Stomach (tissue), 9 donors: ENCODE results near the gene RSRC2. TPM values are rescaled to one million over a fixed set of nuclear protein-coding genes. Genes with fewer than 3 reads are reported as not detected.

Experiments
- DNase-seq, 2 donors: peaks; one replicate each; pipeline versions ENCODE4 v3.0.0 to v3.0.0-alpha.2; 2013 to 2019
- H3K27ac ChIP-seq, 5 donors: fragments of 200-600 bp in 4 of 5; sonication (generic) in 4 of 5; one replicate each; pipeline ENCODE4 v1.5.1; 2013 to 2019; ENCODE audit warnings: mild to moderate bottlenecking in 1 of 5, moderate library complexity in 1 of 5
- H3K27me3 ChIP-seq, 3 donors: fragments of 200-600 bp; sonication (generic); one replicate each; pipeline ENCODE4 v1.5.1; 2017 to 2019; ENCODE audit warnings: mixed run types in 1 of 3
- H3K36me3 ChIP-seq, 4 donors: fragments of 200-600 bp; sonication (generic); 1 replicate in 3 of 4; 2 replicates in 1 of 4; pipeline ENCODE4 v1.5.1; 2016 to 2019
- H3K4me1 ChIP-seq, 4 donors: fragments of 200-600 bp; sonication (generic); one replicate each; pipeline ENCODE4 v1.5.1; 2016 to 2019
- H3K4me3 ChIP-seq, 4 donors: fragments of 200-600 bp; sonication (generic) in 3 of 4; one replicate each; pipeline ENCODE4 v1.5.1; 2016 to 2019; ENCODE audit warnings: mild to moderate bottlenecking in 1 of 4
- H3K9me3 ChIP-seq, 4 donors: fragments of 200-600 bp; sonication (generic); one replicate each; pipeline ENCODE4 v1.5.1; 2016 to 2019
- CTCF ChIP-seq, 7 experiments: fragments of 450-650 bp in 4 of 7; fragments of 200-600 bp in 3 of 7; sonication (generic) in 3 of 7; IDR thresholded peaks; one replicate each; pipeline ENCODE4 v1.5.1; 2016 to 2019; ENCODE audit warnings: antibody characterized with exemption in 7 of 7, control low read depth in 2 of 7, mild to moderate bottlenecking in 1 of 7
- EP300 ChIP-seq: sonication (generic); formaldehyde crosslinking; IDR thresholded peaks from one replicate; pipeline ENCODE4 v1.6.1; 2017; ENCODE audit warnings: antibody characterized with exemption
- POLR2A ChIP-seq, 4 donors: fragments of 450-650 bp; IDR thresholded peaks; one replicate each; pipeline ENCODE4 v1.6.1; 2016; ENCODE audit warnings: antibody characterized with exemption in 4 of 4, control low read depth in 2 of 4, mild to moderate bottlenecking in 1 of 4, moderate library complexity in 1 of 4
- POLR2AphosphoS5 ChIP-seq, 3 donors: sonication (generic); formaldehyde crosslinking; IDR thresholded peaks; one replicate each; pipeline ENCODE4 v1.6.1; 2016; ENCODE audit warnings: antibody characterized with exemption in 3 of 3
- WGBS, 5 donors: extraction: QIAGEN DNeasy Blood & Tissue Kit in 3 of 5; methylation state at CpG; one replicate each; pipeline versions ENCODE4 v1.1.5 to v1.1.7; 2013 to 2018; 5-methylcytosine and 5-hydroxymethylcytosine counted together
- intact Hi-C: fragments of 100-400 bp; cut with DNase I; formaldehyde crosslinking; loops from one replicate; pipeline ENCODE4 v1.15.1; 2023; ENCODE audit warnings: low total_unique reads
- polyA plus RNA-seq, 3 donors: library from polyadenylated mRNA; stranded (reverse); fragments of 200-250 nt; gene quantifications; one replicate each; pipeline ENCODE4 v1.2.3, GENCODE V29; 2013
- small RNA-seq, 4 donors: library from RNA; depleted of rRNA; stranded (forward); fragments of <200 nt; gene quantifications; one replicate each; pipeline ENCODE3, GENCODE V24; 2016
- total RNA-seq, 5 donors: library from RNA; depleted of rRNA; stranded (reverse); fragments of >200 nt; gene quantifications; one replicate each; pipeline versions ENCODE4 v1.1.0 to v1.2.3, GENCODE V29; 2014 to 2016
- donor health status: healthy with polysubstance abuse.
- donor health status: Bipolar disorder and iron deficiency.
- donor health status: healthy.

The RSRC2 gene
- total and polyA plus RNA-seq, 8 donors = 28.0 to 234 (median 55.2) TPM

- no peak for DNase-seq
- Histone ChIP-seq H3K27ac (no peak overlapping the region), H3K36me3 (no peaks in the 10 kb centered on the region), H3K27me3 (no peaks in the 10 kb centered on the region), H3K4me3 (no peak overlapping the region), H3K9me3 (no peaks in the 10 kb centered on the region), H3K4me1 (peaks cover 0 to 4% (median 0%) of the 10 kb centered on the region in 4 donors)
- 58 to 83% (median 77%) methylated on average over 6 of the region's 6 CpGs for WGBS, 5 donors
- intact Hi-C loops = no loop called here
- no peak for TF ChIP-seq EP300
- TF ChIP-seq CTCF (IDR thresholded peaks at IDR 0.05) = no peak
- no peak for TF ChIP-seq POLR2AphosphoS5 (IDR thresholded peaks at IDR 0.05)
- TF ChIP-seq POLR2A (IDR thresholded peaks at IDR 0.05) = no peak
Measured at GRCh38 chr12:122454739-122455138, 72.0 kb downstream of the RSRC2 start.

DNA sequence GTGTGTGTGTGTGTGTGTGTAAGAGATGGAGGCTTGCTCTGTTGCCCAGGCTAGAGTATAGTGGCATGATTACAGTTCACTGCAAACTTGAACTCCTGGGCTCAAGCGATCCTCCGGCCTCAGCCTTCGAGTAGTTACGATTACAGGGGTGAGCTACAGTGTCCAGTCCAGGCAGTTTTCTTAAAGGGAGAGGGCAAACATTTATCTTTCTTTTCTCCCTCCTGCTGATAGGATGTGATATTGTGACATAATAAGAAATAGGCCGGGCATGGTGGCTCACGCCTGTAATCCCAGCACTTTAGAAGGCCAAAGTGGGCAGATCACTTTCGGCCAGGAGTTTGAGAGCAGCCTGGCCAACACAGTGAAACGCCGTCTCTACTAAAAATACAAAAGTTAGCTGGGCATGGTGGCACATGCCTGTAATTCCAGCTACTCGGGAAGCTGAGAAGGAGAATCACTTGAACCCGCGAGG, 72.5 kb downstream of the RSRC2 start:
- DNase-seq = no peak
- H3K4me1 ChIP-seq = peaks cover 0 to 4% (median 0%) of the 10 kb centered on the region in 4 donors
- no peak overlapping the region for H3K27ac ChIP-seq
- H3K4me3 ChIP-seq = no peak overlapping the region
- TF ChIP-seq POLR2AphosphoS5 (IDR thresholded peaks at IDR 0.05) = no peak
- no peak for TF ChIP-seq POLR2A (IDR thresholded peaks at IDR 0.05)
- TF ChIP-seq EP300 = no peak
- no peak for TF ChIP-seq CTCF (IDR thresholded peaks at IDR 0.05)
- no peaks in the 10 kb centered on the region for H3K27me3 ChIP-seq
- intact Hi-C loops = no loop called here
- H3K9me3 ChIP-seq = no peaks in the 10 kb centered on the region
- no peaks in the 10 kb centered on the region for H3K36me3 ChIP-seq
- WGBS, 5 donors = 81 to 91% (median 89%) methylated on average over 12 of the region's 12 CpGs

Small RNAs within 50 kb of the gene (small RNA-seq; reads per million reads assigned to genes)
- gene AC026333.1 = 0 reads per million in 4 donors
- 0 reads per million in 4 donors for gene RF00411

Other genes starting within 250 kb of the RSRC2 start
- 100 to 1,000 TPM in 1 of 5 donors, 10 to 100 TPM in 4; 66.6 to 133 (median 87.5) TPM for gene CLIP1, start 104.3 kb downstream of the RSRC2 start, total RNA-seq
- 10 to 100 TPM; 16.0 to 16.7 (median 16.2) TPM for gene CLIP1, start 104.3 kb downstream of the RSRC2 start, polyA plus RNA-seq
- gene ZCCHC8, start 26.0 kb downstream of the RSRC2 start, total RNA-seq = 100 to 1,000 TPM in 1 of 5 donors, 10 to 100 TPM in 4; 14.3 to 110 (median 21.9) TPM
- gene ZCCHC8, start 26.0 kb downstream of the RSRC2 start, polyA plus RNA-seq = 10 to 100 TPM in 1 of 3 donors, 1 to 10 TPM in 2; 7.8 to 22.4 (median 8.9) TPM
- 10 to 100 TPM in 4 of 5 donors, 1 to 10 TPM in 1; 6.1 to 47.0 (median 24.2) TPM for gene KNTC1, start 313 bp upstream of the RSRC2 start, total RNA-seq
- 10 to 100 TPM in 1 of 3 donors, 1 to 10 TPM in 2; 2.4 to 16.6 (median 3.0) TPM for gene KNTC1, start 313 bp upstream of the RSRC2 start, polyA plus RNA-seq
- under 1 TPM in 2 of 5 donors, not detected in 3; 0.18 to 0.58 TPM for gene HCAR2, start 176.4 kb upstream of the RSRC2 start, total RNA-seq
- gene HCAR2, start 176.4 kb upstream of the RSRC2 start, polyA plus RNA-seq = 1 to 10 TPM; 2.6 to 8.2 (median 3.1) TPM
- 1 to 10 TPM in 2 of 5 donors, under 1 TPM in 1, not detected in 2; 0.37 to 1.8 (median 1.8) TPM for gene HCAR3, start 189.9 kb upstream of the RSRC2 start, total RNA-seq
- gene HCAR3, start 189.9 kb upstream of the RSRC2 start, polyA plus RNA-seq = 1 to 10 TPM in 2 of 3 donors, not detected in 1; 1.2 to 8.3 TPM
- gene HCAR1, start 203.9 kb upstream of the RSRC2 start, total RNA-seq = 1 to 10 TPM in 2 of 5 donors, under 1 TPM in 1, not detected in 2; 0.45 to 2.0 (median 1.2) TPM
- gene HCAR1, start 203.9 kb upstream of the RSRC2 start, polyA plus RNA-seq = 1 to 10 TPM; 1.2 to 2.3 (median 2.1) TPM
- gene DENR, start 225.9 kb upstream of the RSRC2 start, total RNA-seq = 10 to 100 TPM in 4 of 5 donors, 1 to 10 TPM in 1; 4.1 to 36.0 (median 18.8) TPM
- gene DENR, start 225.9 kb upstream of the RSRC2 start, polyA plus RNA-seq = 10 to 100 TPM; 23.3 to 29.8 (median 23.6) TPM
- 1 to 10 TPM in 1 of 5 donors, under 1 TPM in 2, not detected in 2; 0.37 to 1.4 (median 0.58) TPM for gene CCDC62, start 247.6 kb upstream of the RSRC2 start, total RNA-seq
- under 1 TPM in 2 of 3 donors, not detected in 1; 0.08 to 0.19 TPM for gene CCDC62, start 247.6 kb upstream of the RSRC2 start, polyA plus RNA-seq